HG03571 (cell line): ENCODE results near the gene CYB561D1.

Source experiments
- ATAC-seq: cut with Tn5 transposase; IDR thresholded peaks from one replicate; pipeline ENCODE4 v1.9.1; 2021; ENCODE audit not compliant: unreplicated experiment

Gene CYB561D1

GRCh38 chr1:109527846-109528695 lies 34.2 kb downstream of the CYB561D1 start:
- ATAC-seq = no peak

GRCh38 chr1:109528712-109529111 lies 34.8 kb downstream of the CYB561D1 start:
- ATAC-seq = no peak

DNA sequence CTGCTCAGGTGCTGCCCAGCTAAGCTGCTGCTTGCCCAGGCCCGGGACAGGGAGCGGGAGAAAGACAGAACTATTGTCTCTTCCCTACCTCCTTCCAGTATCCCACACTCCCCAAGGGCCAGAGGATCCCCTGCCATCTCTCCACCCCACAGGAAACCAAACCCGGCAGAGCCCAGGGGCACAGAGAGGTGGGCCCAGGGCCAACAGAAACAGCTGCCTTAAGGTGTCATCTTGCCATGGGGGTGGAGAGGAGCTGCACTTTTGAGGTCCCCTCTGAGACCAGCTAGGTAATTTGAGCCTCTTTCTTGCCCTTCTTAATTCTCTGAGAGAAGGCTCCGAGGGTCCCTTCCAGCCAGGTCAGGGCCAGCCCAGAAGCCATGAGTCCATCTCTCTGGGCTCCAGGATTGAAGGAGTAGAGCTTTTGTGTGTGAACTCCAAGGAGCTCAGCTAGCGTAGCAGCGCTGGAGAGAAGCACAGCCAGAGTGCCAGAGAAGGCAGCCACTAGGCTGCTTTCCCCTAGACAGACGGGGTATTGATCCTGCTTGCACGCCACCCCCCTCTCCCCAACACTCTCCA lies 36.1 kb downstream of the CYB561D1 start:
- no peak for ATAC-seq

DNA sequence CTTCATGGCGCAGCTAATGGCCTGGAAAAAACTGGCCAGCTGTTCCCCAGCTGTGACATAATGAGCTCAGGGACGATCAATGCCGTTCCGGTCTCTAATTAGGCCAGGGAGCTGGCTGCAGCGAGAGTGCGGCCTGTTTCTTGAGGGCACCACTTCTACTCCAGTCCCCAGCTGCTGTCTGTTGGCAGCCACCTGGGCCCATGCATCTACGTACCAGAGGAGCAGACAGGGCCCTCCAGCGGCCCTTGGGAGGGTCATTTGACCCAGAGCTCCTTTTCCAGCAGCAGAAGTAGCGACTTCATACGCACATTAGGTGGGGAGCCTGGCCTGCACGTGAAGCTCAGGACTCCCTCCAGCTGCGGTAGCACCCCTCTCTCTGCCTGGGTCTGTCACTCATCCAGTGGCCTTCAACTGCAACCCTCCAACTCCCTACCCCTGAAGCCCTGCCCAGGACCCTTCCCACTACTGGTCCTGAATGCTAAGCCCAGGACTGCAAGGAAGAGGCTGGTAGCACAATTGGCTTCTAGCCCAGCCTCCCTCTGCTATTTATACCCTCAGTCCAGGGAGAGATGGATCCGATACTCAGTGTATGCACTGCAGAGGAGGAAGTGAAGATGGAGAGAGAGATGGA lies 36.7 kb downstream of the CYB561D1 start:
- ATAC-seq = no peak

DNA sequence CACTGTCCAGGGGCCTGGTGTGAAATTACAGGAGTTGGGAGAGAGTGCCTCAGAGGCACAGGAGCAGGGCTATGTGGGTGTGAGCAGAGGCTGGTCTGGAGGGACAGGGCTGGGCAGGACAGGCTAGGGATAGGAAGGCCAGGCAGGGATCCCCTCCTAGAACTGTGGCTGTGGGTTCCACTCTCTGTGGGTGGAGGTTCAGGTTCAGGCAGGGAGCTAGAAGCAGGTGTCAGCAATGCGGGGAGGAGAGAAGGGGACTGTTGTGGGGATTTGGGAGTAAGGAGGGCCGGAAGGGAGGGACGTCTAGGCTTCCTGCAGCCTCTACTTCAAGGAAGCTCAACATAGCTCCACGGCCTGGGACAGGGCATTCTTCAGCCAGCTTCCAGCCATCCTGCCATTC lies 37.5 kb downstream of the CYB561D1 start:
- ATAC-seq = no peak

- ATAC-seq = no peak
These were observed 38.0 kb downstream of the CYB561D1 start for GRCh38 chr1:109531826-109532364.

DNA sequence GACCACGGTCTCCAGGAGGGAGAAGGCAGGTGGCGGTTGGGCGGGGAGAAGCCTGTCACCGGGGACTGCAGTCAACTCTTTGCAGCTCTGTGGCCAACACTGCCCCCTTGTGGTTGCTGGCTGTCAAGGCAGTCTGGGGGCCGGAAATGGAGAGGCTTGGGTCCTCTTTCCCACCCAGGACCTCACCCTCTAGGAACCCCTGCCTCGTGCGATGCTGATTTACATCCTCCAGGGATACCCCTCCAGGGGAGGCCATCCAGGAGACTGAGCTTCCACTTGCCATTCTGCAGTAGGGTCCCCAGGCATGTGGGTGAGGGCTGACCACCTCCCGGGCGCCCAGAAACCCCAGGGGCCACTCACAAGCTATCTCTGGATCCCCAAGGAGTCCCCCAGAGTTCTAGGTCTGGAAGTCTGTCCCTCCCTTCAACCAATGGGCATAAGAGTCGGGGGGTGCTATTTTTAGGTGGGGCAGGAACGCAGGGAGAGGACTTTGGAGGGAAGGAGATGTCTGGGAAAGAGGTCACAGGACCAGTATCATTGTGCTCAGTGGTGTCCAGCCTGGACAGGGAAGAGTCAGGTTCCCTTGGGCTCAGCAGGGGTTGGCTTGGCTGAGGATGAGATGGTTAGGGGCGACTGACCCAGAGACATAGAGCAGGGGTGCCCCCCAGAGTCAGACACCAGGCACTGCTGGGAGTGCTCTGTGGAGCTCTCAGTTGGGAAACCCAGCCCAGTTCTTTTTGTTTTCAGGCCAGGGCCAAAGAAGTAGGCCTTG lies 38.7 kb downstream of the CYB561D1 start:
- ATAC-seq = peak; percentile 77

- no peak for ATAC-seq
These were observed 40.5 kb downstream of the CYB561D1 start for GRCh38 chr1:109534307-109534858.

- no peak for ATAC-seq
These were observed 41.6 kb downstream of the CYB561D1 start for GRCh38 chr1:109535481-109535880.

DNA sequence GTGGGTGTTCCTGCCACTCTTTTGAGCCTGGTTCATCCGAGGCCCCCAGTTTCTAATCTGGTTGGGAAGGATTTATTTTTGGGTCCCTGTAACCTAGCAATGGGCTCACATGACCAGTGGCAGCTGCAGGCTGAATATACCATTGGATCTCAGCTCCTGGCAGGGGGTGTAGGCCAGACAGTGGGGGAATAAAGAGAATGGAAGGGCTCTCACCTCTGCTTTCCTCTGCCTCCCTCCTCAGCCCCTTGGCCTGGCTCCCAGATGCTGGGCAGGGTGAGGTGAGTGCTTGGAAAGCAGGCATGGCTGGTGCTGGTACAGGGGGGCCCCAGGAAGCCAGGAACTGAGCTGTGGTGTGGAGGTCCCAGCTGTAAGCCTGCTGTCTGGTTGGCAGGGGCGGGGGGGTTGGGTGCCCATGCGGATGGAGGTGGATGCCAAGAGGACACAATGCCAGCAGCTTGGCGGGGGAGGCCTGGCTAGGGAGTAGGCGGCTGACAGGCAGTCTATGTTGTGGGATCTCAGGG lies 42.1 kb downstream of the CYB561D1 start:
- no peak for ATAC-seq

DNA sequence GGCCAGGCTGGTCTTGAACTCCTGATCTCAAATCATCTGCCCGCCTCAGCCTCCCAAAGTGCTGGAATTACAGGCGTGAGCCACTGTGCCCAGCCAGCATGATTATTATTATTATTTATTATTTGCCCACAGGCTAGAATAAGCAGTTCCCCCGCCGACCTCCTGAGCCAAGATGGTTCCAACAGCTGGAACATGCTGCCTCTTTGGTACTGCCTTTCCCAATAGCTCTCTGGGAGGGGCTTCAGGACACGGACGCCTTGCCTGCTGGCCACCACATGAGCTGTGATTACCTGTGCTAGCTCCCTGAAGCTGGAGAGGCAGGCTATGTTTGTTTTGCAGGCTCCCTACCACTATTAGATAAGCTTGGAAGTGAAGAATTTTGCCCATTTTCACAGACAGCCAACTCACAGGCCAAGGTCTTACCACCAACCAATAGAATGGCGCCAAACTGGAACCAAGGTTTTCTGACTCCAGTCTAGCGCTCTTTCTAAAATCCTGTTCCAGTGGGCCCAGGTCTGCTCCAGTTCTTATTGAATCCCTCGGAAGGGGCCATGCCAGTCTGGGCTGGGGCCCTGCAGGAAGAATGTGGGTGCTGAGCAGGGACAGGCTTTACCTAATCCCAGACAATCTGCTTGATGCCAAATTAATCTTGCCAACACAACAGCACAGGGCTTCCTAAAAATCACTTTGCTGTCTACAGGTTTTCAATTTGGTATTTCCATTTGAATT lies 43.7 kb downstream of the CYB561D1 start:
- ATAC-seq = no peak

GRCh38 chr1:109538827-109539555 lies 45.1 kb downstream of the CYB561D1 start:
- ATAC-seq = no peak

DNA sequence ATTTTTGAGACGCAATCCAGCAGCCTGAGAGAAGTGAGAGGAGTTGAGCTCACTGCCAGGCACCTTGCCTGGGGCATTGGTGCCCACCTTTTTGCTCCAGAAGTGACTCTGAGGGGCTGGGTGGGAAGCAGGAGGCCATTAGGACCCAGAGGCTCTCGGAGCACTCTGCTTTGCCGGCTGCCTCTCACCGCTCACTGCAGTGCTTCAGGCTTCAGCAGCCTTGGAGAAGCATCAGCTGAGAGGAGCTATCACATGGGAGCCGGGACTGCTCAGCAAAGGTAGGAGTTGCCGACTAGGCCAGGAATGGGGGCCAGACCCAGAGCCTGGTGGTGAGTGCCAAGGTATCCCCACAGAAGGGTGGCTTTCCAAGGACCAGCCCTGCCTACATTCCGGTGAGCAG lies 45.8 kb downstream of the CYB561D1 start, which contains the start of gene GPR61:
TSS of gene GPR61 (plus strand) at position 197 of the 400 bp plus-strand sequence. CDS start 3,151 bp downstream, outside the sequence.
- no peak for ATAC-seq

- ATAC-seq = no peak
These were observed 47.2 kb downstream of the CYB561D1 start for GRCh38 chr1:109541102-109541501.

GRCh38 chr1:109542657-109543056 lies 48.8 kb downstream of the CYB561D1 start:
- no peak for ATAC-seq

DNA sequence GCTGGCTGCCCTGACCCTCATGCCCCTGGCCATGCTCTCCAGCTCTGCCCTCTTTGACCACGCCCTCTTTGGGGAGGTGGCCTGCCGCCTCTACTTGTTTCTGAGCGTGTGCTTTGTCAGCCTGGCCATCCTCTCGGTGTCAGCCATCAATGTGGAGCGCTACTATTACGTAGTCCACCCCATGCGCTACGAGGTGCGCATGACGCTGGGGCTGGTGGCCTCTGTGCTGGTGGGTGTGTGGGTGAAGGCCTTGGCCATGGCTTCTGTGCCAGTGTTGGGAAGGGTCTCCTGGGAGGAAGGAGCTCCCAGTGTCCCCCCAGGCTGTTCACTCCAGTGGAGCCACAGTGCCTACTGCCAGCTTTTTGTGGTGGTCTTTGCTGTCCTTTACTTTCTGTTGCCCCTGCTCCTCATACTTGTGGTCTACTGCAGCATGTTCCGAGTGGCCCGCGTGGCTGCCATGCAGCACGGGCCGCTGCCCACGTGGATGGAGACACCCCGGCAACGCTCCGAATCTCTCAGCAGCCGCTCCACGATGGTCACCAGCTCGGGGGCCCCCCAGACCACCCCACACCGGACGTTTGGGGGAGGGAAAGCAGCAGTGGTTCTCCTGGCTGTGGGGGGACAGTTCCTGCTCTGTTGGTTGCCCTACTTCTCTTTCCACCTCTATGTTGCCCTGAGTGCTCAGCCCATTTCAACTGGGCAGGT lies 49.5 kb downstream of the CYB561D1 start:
- no peak for ATAC-seq

DNA sequence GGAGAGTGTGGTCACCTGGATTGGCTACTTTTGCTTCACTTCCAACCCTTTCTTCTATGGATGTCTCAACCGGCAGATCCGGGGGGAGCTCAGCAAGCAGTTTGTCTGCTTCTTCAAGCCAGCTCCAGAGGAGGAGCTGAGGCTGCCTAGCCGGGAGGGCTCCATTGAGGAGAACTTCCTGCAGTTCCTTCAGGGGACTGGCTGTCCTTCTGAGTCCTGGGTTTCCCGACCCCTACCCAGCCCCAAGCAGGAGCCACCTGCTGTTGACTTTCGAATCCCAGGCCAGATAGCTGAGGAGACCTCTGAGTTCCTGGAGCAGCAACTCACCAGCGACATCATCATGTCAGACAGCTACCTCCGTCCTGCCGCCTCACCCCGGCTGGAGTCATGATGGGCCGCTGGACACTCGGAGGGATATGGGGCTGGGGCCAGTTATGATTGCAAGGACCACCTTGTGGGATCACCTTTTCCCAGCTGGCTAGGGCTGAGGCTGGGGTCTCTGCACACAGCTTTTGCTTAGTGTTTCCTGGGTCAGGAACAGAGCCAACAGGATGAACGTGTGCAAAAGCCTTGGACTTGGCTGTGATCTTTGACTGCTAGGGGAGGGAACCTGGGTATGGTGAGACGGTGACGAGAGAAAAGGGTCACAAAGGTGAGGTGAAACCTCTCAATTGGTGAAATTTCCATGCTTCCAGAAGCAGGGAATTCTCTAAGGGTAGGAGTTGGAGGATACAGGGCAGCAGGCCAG lies 50.3 kb downstream of the CYB561D1 start:
- no peak for ATAC-seq
